Body of pancreas (tissue), 4 donors: ENCODE data around the gene CEP164. TPM values are rescaled to one million over a fixed set of nuclear protein-coding genes. Genes with fewer than 3 reads are reported as not detected.
A peak's percentile ranks its signal among the peaks of the same experiment; 100 is the strongest.

Experiments used
- ATAC-seq: fragments of 150-250 bp; one replicate; pipeline ENCODE4 v1.9.1; 2016
- DNase-seq, 4 donors: peaks; one replicate each; pipeline ENCODE4 v3.0.0-alpha.2; 2019
- H3K27ac ChIP-seq, 4 donors: fragments of 200-600 bp; sonication (generic); 1 replicate in 3 of 4; 2 replicates in 1 of 4; pipeline versions ENCODE4 v1.5.1 to v1.6.1; 2016 to 2019; ENCODE audit warnings: mild to moderate bottlenecking in 1 of 4, mixed read lengths in 1 of 4, moderate library complexity in 1 of 4
- H3K27me3 ChIP-seq, 2 donors: fragments of 200-600 bp; sonication (generic); one replicate each; pipeline ENCODE4 v1.6.0; 2016; ENCODE audit warnings: mild to moderate bottlenecking in 1 of 2
- H3K36me3 ChIP-seq, 2 donors: fragments of 200-600 bp; sonication (generic); replicated peaks in 1 of 2; 2 replicates each; pipeline ENCODE4 v1.5.1; 2016; ENCODE audit warnings: low read depth in 2 of 2; ENCODE audit not compliant: insufficient read depth in 1 of 2
- H3K4me1 ChIP-seq: fragments of 200-600 bp; sonication (generic); one replicate; pipeline ENCODE4 v1.6.0; 2016
- H3K4me3 ChIP-seq, 2 donors: fragments of 200-600 bp; sonication (generic); 1 replicate in 1 of 2; 2 replicates in 1 of 2; pipeline ENCODE4 v1.5.1; 2016 to 2019
- H3K9me3 ChIP-seq, 3 donors: fragments of 200-600 bp; sonication (generic); 1 replicate in 2 of 3; 2 replicates in 1 of 3; pipeline ENCODE4 v1.5.1; 2016
- POLR2A ChIP-seq, 3 donors: fragments of 450-650 bp; IDR thresholded peaks; one replicate each; pipeline ENCODE4 v1.6.1; 2016; ENCODE audit warnings: antibody characterized with exemption in 3 of 3, mild to moderate bottlenecking in 2 of 3
- WGBS, 2 donors: methylation state at CpG; one replicate each; pipeline ENCODE4 v1.1.5; 2017; 5-methylcytosine and 5-hydroxymethylcytosine counted together
- intact Hi-C: fragments of 100-400 bp; cut with DNase I; formaldehyde crosslinking; loops from one replicate; pipeline ENCODE4 v1.15.1; 2023
- total RNA-seq, 2 donors: library from RNA; depleted of rRNA; stranded (reverse); fragments of >200 nt; gene quantifications; one replicate each; pipeline ENCODE4 v1.1.0, GENCODE V29; 2016
- TF ChIP-seq, protein P1 (sequence below), 7 experiments: fragments of 450-650 bp in 4 of 7; fragments of 200-600 bp in 3 of 7; sonication (generic) in 3 of 7; IDR thresholded peaks; one replicate each; pipeline ENCODE4 v1.5.1; 2016 to 2019; ENCODE audit warnings: antibody characterized with exemption in 7 of 7

The CEP164 gene
- total RNA-seq, 2 donors from 2014 or later = 29.1 to 45.8 TPM

- Histone ChIP-seq H3K36me3 (no peaks in the 10 kb centered on the region), H3K27me3 (no peaks in the 10 kb centered on the region), H3K9me3 (no peaks in the 10 kb centered on the region), H3K4me1 (peaks cover 7% of the 10 kb centered on the region), H3K27ac (no peak overlapping the region), H3K4me3 (no peak overlapping the region)
- intact Hi-C loops = loop anchor here (10.0 kb wide), 1 partner anchor 611 kb away; no protein-coding TSS in a partner anchor
- no peak for TF ChIP-seq POLR2A (IDR thresholded peaks at IDR 0.05)
- TF ChIP-seq, protein P1, sequence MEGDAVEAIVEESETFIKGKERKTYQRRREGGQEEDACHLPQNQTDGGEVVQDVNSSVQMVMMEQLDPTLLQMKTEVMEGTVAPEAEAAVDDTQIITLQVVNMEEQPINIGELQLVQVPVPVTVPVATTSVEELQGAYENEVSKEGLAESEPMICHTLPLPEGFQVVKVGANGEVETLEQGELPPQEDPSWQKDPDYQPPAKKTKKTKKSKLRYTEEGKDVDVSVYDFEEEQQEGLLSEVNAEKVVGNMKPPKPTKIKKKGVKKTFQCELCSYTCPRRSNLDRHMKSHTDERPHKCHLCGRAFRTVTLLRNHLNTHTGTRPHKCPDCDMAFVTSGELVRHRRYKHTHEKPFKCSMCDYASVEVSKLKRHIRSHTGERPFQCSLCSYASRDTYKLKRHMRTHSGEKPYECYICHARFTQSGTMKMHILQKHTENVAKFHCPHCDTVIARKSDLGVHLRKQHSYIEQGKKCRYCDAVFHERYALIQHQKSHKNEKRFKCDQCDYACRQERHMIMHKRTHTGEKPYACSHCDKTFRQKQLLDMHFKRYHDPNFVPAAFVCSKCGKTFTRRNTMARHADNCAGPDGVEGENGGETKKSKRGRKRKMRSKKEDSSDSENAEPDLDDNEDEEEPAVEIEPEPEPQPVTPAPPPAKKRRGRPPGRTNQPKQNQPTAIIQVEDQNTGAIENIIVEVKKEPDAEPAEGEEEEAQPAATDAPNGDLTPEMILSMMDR (IDR thresholded peaks at IDR 0.05) = peak; percentile 19 to 70 (median 54)
- WGBS, 2 donors = 35 to 40% methylated on average over 16 to 36 of the region's 38 CpGs
- DNase-seq (peak; percentile 45 to 72 (median 66)), ATAC-seq (peak; percentile 71)
Observed at GRCh38 chr11:117443266-117444186, 115.9 kb downstream of the CEP164 start.

DNA sequence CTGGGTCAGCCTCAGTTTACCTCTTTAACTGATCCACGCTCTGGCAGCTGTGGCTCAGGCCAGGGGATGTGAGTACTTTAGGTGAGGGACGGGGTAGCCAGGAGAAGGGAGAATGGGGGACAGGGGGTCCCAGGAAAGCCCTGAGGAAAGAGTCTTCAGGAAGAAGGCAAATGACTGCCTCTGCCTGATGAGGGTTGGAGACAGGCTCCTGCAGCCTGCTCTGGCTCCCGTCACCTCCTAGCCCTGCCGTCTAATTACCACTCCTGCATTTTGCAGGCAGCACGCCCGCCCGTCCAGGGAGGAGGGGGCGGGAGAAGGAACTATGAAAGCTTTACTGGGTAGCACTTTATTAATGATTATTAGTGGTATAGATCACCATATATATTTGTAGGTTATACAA is 116.6 kb downstream of the CEP164 start:
- DNase-seq = no peak

GRCh38 chr11:117444711-117445658 is 117.3 kb downstream of the CEP164 start:
- WGBS, 2 donors = 53 to 68% methylated on average over 12 to 17 of the region's 17 CpGs
- no peak overlapping the region for H3K4me3 ChIP-seq
- DNase-seq (no peak), ATAC-seq (no peak)
- intact Hi-C loops = loop anchor here (10.0 kb wide), 1 partner anchor 610 kb away; no protein-coding TSS in a partner anchor
- no peaks in the 10 kb centered on the region for H3K36me3 ChIP-seq
- no peaks in the 10 kb centered on the region for H3K27me3 ChIP-seq
- TF ChIP-seq, protein P1 (IDR thresholded peaks at IDR 0.05) = no peak
- no peak for TF ChIP-seq POLR2A (IDR thresholded peaks at IDR 0.05)
- H3K27ac ChIP-seq = no peak overlapping the region
- H3K9me3 ChIP-seq = no peaks in the 10 kb centered on the region
- H3K4me1 ChIP-seq = peaks cover 7% of the 10 kb centered on the region

More for the DNA sequence above, 116.6 kb downstream of the CEP164 start:
- Histone ChIP-seq H3K36me3 (no peaks in the 10 kb centered on the region), H3K4me3 (no peak overlapping the region), H3K27ac (no peak overlapping the region), H3K9me3 (no peaks in the 10 kb centered on the region), H3K27me3 (no peaks in the 10 kb centered on the region), H3K4me1 (peaks cover 7% of the 10 kb centered on the region)
- TF ChIP-seq, protein P1 (IDR thresholded peaks at IDR 0.05) = no peak
- no peak for ATAC-seq
- intact Hi-C loops = loop anchor here (10.0 kb wide), 1 partner anchor 611 kb away; no protein-coding TSS in a partner anchor
- 47 to 55% methylated on average over 8 of the region's 8 CpGs for WGBS, 2 donors

DNA sequence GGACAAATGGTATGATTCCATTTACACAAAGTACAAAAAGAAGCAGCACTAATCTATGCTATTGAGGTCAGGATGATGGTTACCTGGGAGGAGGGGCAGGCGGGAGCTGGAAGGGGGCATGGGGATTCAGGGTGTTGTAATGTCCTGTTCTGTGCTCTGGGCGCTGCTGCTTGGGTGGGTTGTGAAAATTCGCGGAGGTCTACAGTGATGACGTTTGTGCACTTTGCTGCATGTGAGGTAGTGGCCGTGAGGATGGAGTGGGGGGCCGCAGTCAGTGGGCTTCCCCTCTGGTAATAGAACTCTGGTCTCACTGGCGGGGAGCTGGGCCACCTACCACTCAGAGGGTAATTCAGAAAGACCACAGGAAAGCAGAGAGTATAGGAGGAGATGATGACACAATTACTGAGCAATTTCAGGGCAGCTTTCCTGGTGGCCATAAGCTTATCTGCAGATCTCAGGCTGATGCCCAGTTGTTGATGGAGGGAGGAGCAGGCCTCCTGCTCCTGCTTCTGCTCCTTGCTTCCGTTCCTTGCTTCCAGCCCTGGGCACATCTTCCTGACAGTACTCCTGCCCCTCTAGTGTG is 121.5 kb downstream of the CEP164 start:
- Histone ChIP-seq H3K36me3 (no peaks in the 10 kb centered on the region), H3K27ac (no peak overlapping the region), H3K4me1 (no peaks in the 10 kb centered on the region), H3K4me3 (no peak overlapping the region), H3K9me3 (peaks cover 0 to 6% (median 0%) of the 10 kb centered on the region in 3 donors), H3K27me3 (no peaks in the 10 kb centered on the region)
- intact Hi-C loops = loop anchor here (10.0 kb wide), 1 partner anchor 606 kb away; no protein-coding TSS in a partner anchor
- 82% methylated on average over 9 of the region's 9 CpGs for WGBS, 2 donors
- no peak for TF ChIP-seq POLR2A (IDR thresholded peaks at IDR 0.05)
- TF ChIP-seq, protein P1 (IDR thresholded peaks at IDR 0.05) = no peak
- no peak for DNase-seq
- ATAC-seq = no peak
